OCI-LY1 (cell line): Measurements from ENCODE around the gene FADS6.

Experiments used
- H2AFZ ChIP-seq: fragments of 200-600 bp; sonication (generic), shearing (Covaris generic); 2 replicates; pipeline ENCODE4 v1.6.0; 2014; ENCODE audit warnings: antibody characterized with exemption, mild to moderate bottlenecking, low read length
- H3F3A ChIP-seq: fragments of 200-600 bp; sonication (generic), shearing (Covaris generic); 2 replicates; pipeline ENCODE4 v1.6.0; 2014; ENCODE audit warnings: mild to moderate bottlenecking, antibody characterized with exemption, low read length, moderate library complexity; ENCODE audit not compliant: insufficient read depth
- H3K27ac ChIP-seq: fragments of 200-600 bp; sonication (generic); 2 replicates; pipeline ENCODE4 v1.5.1; 2014; ENCODE audit warnings: low read length, mixed run types, mild to moderate bottlenecking, low read depth; ENCODE audit not compliant: poor library complexity, severe bottlenecking
- H3K27me3 ChIP-seq: fragments of 200-600 bp; sonication (generic); 2 replicates; pipeline ENCODE4 v1.6.0; 2014; ENCODE audit warnings: antibody characterized with exemption, mild to moderate bottlenecking, low read length, moderate library complexity; ENCODE audit not compliant: insufficient read depth
- H3K36me3 ChIP-seq: fragments of 200-600 bp; sonication (generic); 2 replicates; pipeline ENCODE4 v1.6.1; 2014; ENCODE audit warnings: mild to moderate bottlenecking, antibody characterized with exemption, low read length, moderate library complexity, mixed read lengths; ENCODE audit not compliant: insufficient read depth
- H3K4me1 ChIP-seq: fragments of 200-600 bp; sonication (generic); 2 replicates; pipeline ENCODE4 v1.5.1; 2014; ENCODE audit warnings: mild to moderate bottlenecking, low read length, moderate library complexity; ENCODE audit not compliant: insufficient read depth, severe bottlenecking
- H3K4me2 ChIP-seq: fragments of 200-600 bp; sonication (generic), shearing (Covaris generic); 2 replicates; pipeline ENCODE4 v1.6.1; 2014; ENCODE audit warnings: low read length
- H3K4me3 ChIP-seq: fragments of 200-600 bp; sonication (generic); 2 replicates; pipeline ENCODE4 v1.5.1; 2014; ENCODE audit warnings: low read length, low read depth, mild to moderate bottlenecking, mixed read lengths; ENCODE audit not compliant: poor library complexity, severe bottlenecking
- H3K79me2 ChIP-seq: fragments of 200-600 bp; shearing (Covaris generic); 2 replicates; pipeline ENCODE4 v1.6.1; 2016; ENCODE audit warnings: mixed run types, low read length, mixed read lengths; ENCODE audit not compliant: insufficient read depth
- H3K9ac ChIP-seq: fragments of 200-600 bp; sonication (generic), shearing (Covaris generic); 2 replicates; pipeline ENCODE4 v1.6.1; 2014; ENCODE audit warnings: mild to moderate bottlenecking, low read length, mixed read lengths
- H3K9me2 ChIP-seq: fragments of 200-600 bp; sonication (generic), shearing (Covaris generic); 2 replicates; pipeline ENCODE4 v1.6.1; 2014; ENCODE audit warnings: low read depth, mild to moderate bottlenecking, low read length, mixed read lengths
- H3K9me3 ChIP-seq: fragments of 200-600 bp; shearing (Covaris generic); 2 replicates; pipeline ENCODE4 v1.6.1; 2014; ENCODE audit warnings: low read length, mixed read lengths
- H4K20me1 ChIP-seq: fragments of 200-600 bp; sonication (generic), shearing (Covaris generic); 2 replicates; pipeline ENCODE4 v1.6.0; 2016; ENCODE audit warnings: mild to moderate bottlenecking, low read length; ENCODE audit not compliant: insufficient read depth
- EZH2 ChIP-seq: fragments of 200-600 bp; sonication (generic), shearing (Covaris generic); IDR thresholded peaks from 2 replicates; pipeline ENCODE4 v1.8.0; 2017; ENCODE audit warnings: borderline replicate concordance, mixed run types, mild to moderate bottlenecking, antibody characterized with exemption, low read length, moderate library complexity, mixed read lengths
- TF ChIP-seq, protein P1 (sequence below): fragments of 200-600 bp; sonication (generic), shearing (Covaris generic); IDR thresholded peaks from 2 replicates; pipeline ENCODE4 v1.5.1; 2017; ENCODE audit warnings: mild to moderate bottlenecking, antibody characterized with exemption, low read length, moderate library complexity, mixed read lengths

The FADS6 gene

DNA sequence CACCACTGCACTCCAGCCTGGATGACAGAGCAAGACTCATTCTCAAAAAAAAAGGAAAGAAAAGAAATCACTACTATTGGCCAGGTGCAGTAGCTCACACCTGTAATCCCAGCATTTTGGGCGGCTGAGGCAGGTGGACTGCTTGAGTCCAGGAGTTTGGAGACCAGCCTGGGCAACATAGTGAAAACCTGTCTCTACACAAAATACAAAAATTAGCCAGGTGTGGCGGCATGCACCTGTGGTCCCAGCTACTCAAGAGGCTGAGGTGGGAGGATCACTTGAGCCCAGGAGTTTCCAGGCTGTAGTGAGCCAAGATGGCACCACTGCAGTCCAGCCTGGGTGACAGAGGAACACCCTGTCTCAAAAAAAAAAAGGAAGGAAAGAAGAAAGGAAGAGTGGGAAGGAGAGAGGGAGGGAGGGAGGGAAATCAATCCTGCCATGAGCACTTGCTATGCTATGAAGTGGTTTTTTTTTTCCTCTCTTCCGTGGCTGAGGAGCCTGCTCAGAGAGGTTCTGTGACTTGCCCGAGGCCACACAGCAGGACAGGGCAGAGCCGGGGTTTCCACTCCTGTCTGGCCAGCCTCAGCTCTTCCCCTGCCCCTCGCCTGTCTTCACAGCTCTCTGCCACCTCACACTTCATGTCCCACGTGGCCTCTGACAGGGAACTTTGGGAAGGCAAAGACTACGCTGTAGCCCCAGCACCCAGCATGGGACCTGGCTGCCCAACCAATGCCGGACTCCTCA is 44.6 kb downstream of the FADS6 start:
- Histone ChIP-seq H3K9ac (no peak overlapping the region), H3K9me2 (no peaks in the 10 kb centered on the region), H3K4me2 (no peak overlapping the region), H2AFZ (no peak overlapping the region), H3K4me3 (no peak overlapping the region), H3K27me3 (no peaks in the 10 kb centered on the region), H3K27ac (no peak overlapping the region), H4K20me1 (no peaks in the 10 kb centered on the region), H3K4me1 (no peaks in the 10 kb centered on the region), H3K79me2 (no peaks in the 10 kb centered on the region), H3K36me3 (no peaks in the 10 kb centered on the region), H3K9me3 (no peaks in the 10 kb centered on the region), H3F3A (no peaks in the 10 kb centered on the region)
- no peak for TF ChIP-seq EZH2
- TF ChIP-seq, protein P1, sequence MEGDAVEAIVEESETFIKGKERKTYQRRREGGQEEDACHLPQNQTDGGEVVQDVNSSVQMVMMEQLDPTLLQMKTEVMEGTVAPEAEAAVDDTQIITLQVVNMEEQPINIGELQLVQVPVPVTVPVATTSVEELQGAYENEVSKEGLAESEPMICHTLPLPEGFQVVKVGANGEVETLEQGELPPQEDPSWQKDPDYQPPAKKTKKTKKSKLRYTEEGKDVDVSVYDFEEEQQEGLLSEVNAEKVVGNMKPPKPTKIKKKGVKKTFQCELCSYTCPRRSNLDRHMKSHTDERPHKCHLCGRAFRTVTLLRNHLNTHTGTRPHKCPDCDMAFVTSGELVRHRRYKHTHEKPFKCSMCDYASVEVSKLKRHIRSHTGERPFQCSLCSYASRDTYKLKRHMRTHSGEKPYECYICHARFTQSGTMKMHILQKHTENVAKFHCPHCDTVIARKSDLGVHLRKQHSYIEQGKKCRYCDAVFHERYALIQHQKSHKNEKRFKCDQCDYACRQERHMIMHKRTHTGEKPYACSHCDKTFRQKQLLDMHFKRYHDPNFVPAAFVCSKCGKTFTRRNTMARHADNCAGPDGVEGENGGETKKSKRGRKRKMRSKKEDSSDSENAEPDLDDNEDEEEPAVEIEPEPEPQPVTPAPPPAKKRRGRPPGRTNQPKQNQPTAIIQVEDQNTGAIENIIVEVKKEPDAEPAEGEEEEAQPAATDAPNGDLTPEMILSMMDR = no peak

DNA sequence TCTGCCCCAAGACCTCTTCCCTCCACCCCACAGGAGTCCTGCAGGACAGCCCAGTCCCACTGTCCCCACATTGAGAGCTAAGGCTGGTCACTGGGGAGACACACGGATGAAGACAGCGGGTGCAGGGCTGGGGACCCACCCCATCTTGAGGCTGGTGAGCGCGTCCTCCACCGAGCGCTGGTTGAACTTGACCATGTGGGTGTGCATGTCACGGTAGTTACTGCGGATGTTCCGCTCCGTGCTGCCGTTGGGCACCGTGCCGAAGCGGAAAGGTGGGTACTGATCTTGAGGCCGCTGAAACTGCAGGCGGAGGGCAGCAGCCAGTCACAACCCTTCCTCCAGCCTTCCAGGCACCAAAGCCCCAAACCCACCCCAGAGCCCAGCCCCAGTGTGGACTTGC is 46.8 kb downstream of the FADS6 start:
- H3K9me2 ChIP-seq = no peaks in the 10 kb centered on the region
- no peaks in the 10 kb centered on the region for H3K27me3 ChIP-seq
- no peak overlapping the region for H3K4me2 ChIP-seq
- H3K27ac ChIP-seq = no peak overlapping the region
- TF ChIP-seq EZH2 = no peak
- TF ChIP-seq, protein P1 = no peak
- H3K36me3 ChIP-seq = no peaks in the 10 kb centered on the region
- no peak overlapping the region for H3K9ac ChIP-seq
- no peaks in the 10 kb centered on the region for H3K4me1 ChIP-seq
- no peak overlapping the region for H3K4me3 ChIP-seq
- no peaks in the 10 kb centered on the region for H4K20me1 ChIP-seq
- no peaks in the 10 kb centered on the region for H3K9me3 ChIP-seq
- H3F3A ChIP-seq = no peaks in the 10 kb centered on the region
- no peaks in the 10 kb centered on the region for H3K79me2 ChIP-seq
- no peak overlapping the region for H2AFZ ChIP-seq

DNA sequence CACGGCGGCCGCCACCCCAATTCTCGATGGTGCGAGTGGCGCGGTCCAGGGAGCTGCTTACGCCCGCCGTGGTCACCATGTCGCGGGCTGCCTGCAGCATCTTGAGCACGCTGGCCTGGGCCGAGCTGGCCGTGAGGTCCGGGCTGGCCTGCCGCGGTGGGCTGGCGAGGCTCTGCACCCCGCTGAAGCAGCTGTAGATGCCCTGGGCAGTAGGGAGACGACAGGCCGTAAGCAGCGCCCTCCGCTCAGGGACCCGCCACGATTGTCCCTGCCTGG is 50.1 kb downstream of the FADS6 start:
- Histone ChIP-seq H3K27ac (no peak overlapping the region), H3K9me3 (no peaks in the 10 kb centered on the region), H2AFZ (no peak overlapping the region), H3K4me2 (no peak overlapping the region), H3K36me3 (no peaks in the 10 kb centered on the region; the same call in 1 of the 2 replicates), H3K9ac (no peak overlapping the region), H3K9me2 (no peaks in the 10 kb centered on the region), H3K4me1 (peaks cover 9% of the 10 kb centered on the region), H3K79me2 (no peaks in the 10 kb centered on the region), H3K27me3 (no peaks in the 10 kb centered on the region), H4K20me1 (no peaks in the 10 kb centered on the region), H3F3A (no peaks in the 10 kb centered on the region), H3K4me3 (no peak overlapping the region)
- no peak for TF ChIP-seq EZH2
- TF ChIP-seq, protein P1 = no peak
